Vagina (tissue), 2 donors: Measurements from ENCODE around the gene DIPK2A.

Experiments
- CTCF ChIP-seq, 3 experiments: fragments of 450-650 bp in 2 of 3; fragments of 200-600 bp in 1 of 3; sonication (generic) in 1 of 3; IDR thresholded peaks; one replicate each; pipeline ENCODE4 v1.5.1; 2017 to 2019; ENCODE audit warnings: antibody characterized with exemption in 3 of 3, mild to moderate bottlenecking in 2 of 3, moderate library complexity in 2 of 3
- POLR2A ChIP-seq, 2 donors: fragments of 450-650 bp; IDR thresholded peaks; one replicate each; pipeline ENCODE4 v1.6.1; 2017; ENCODE audit warnings: antibody characterized with exemption in 2 of 2, mild to moderate bottlenecking in 2 of 2, moderate library complexity in 2 of 2

- TF ChIP-seq CTCF (IDR thresholded peaks at IDR 0.05), result no peak
- TF ChIP-seq POLR2A (IDR thresholded peaks at IDR 0.05), result no peak
Measured at GRCh38 chr3:143989461-143989860, 17.8 kb downstream of the DIPK2A start.
